Upper lobe of right lung (tissue), 1 donor: ENCODE measurements around the gene PKIB. TPM values are rescaled to one million over a fixed set of nuclear protein-coding genes. Genes with fewer than 3 reads are reported as not detected.

ENCODE experiments used
- ATAC-seq: fragments of 200-7000 bp; cut with Tn5 transposase; one replicate; pipeline ENCODE4 v1.9.1; 2020; ENCODE audit warnings: mild to moderate bottlenecking, moderate library complexity
- DNase-seq: peaks from one replicate; pipeline ENCODE4 v3.0.0-alpha.2; 2020
- H3K27ac ChIP-seq: fragments of 200-600 bp; one replicate; pipeline ENCODE4 v1.8.0; 2022
- H3K27me3 ChIP-seq: fragments of 200-600 bp; one replicate; pipeline ENCODE4 v1.8.0; 2022; ENCODE audit warnings: mild to moderate bottlenecking
- H3K36me3 ChIP-seq: fragments of 200-600 bp; one replicate; pipeline ENCODE4 v1.8.0; 2022
- H3K4me1 ChIP-seq: fragments of 200-600 bp; one replicate; pipeline ENCODE4 v1.8.0; 2022
- H3K4me3 ChIP-seq: fragments of 200-600 bp; one replicate; pipeline ENCODE4 v1.8.0; 2022; ENCODE audit warnings: mild to moderate bottlenecking
- H3K9me3 ChIP-seq: fragments of 200-600 bp; one replicate; pipeline ENCODE4 v1.8.0; 2022
- intact Hi-C: fragments of 100-400 bp; cut with DNase I; formaldehyde crosslinking; loops from one replicate; pipeline ENCODE4 v1.11.0; 2022
- long read RNA-seq: library from polyadenylated mRNA; unstranded; transcript quantifications from one replicate; pipeline ENCODE4 v2.0.0, GENCODE V29; 2021
- total RNA-seq: library from RNA; stranded (reverse); fragmentation: NEBNext Ultra II Directional; extraction: Animal tissue kit (Norgen Biotek cat#: 25700); gene quantifications from one replicate; pipeline ENCODE4 v1.2.1, GENCODE V29; 2021
- TF ChIP-seq, protein P1 (sequence below): fragments of 200-600 bp; IDR thresholded peaks from one replicate; pipeline ENCODE4 v1.8.0; 2022; ENCODE audit warnings: antibody characterized with exemption
- donor health status: DM: no; HTN: yes; CAD: no; lungs with severe emphysema.

The PKIB gene, protein sequence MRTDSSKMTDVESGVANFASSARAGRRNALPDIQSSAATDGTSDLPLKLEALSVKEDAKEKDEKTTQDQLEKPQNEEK
- 2.1 TPM for total RNA-seq
- long read RNA-seq, partial matches to known transcripts = 0 of 2 reads
- long read RNA-seq, other reads (novel, unspliced or antisense) = 0 of 2 reads

DNA sequence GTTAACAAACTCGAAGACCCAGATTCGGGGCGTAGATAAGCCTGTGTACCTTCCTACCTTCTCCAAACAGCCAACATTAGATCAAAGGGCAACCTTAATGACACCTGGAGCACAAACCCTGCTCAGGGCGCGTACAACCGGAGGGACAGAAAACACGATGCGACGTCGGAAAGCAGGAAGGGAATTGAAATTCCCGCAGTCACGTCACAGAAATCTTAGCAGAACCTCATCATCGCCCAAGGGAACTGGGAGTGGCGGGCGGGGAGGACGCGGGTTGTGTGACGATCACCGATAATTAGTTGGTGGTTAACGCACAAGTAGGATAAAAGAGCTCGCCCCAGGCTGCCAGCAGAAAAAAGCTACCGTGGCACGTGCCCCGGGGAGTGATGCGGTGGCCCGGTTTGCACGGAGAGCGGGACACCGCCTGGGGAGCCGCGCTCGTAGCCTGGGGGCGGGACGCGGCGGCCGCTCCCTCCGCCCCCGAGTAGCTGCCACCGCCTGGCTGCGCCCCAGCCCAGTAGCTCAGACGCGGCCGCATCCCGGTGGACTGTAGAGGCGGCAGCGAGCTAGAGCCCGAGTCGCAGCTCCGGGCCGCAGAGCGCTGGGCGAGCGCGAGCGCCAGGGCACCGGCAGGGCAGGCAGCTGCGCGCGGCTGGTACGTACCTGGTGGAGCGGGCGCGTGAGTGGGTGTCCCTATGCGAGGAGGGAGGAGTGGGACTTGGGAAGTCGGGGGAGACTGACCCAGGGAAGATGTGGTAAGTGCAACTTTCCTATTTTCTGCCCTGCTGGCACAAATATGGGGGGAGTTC lies at the start of gene PKIB:
Gene PKIB, plus strand, starts transcription at position 525 of the 809 bp plus-strand sequence. CDS start 107,390 bp downstream, outside the sequence.
- intact Hi-C loops = no loop called here
- Histone ChIP-seq H3K36me3 (no peaks in the 10 kb centered on the region), H3K4me1 (peaks cover 9% of the 10 kb centered on the region), H3K4me3 (peak within 1 kb of the TSS; percentile 55), H3K27me3 (peaks cover 31% of the 10 kb centered on the region), H3K9me3 (no peaks in the 10 kb centered on the region), H3K27ac (no peak within 1 kb of the TSS)
- DNase-seq (peak; percentile 89), ATAC-seq (peak; percentile 98)
- TF ChIP-seq, protein P1, sequence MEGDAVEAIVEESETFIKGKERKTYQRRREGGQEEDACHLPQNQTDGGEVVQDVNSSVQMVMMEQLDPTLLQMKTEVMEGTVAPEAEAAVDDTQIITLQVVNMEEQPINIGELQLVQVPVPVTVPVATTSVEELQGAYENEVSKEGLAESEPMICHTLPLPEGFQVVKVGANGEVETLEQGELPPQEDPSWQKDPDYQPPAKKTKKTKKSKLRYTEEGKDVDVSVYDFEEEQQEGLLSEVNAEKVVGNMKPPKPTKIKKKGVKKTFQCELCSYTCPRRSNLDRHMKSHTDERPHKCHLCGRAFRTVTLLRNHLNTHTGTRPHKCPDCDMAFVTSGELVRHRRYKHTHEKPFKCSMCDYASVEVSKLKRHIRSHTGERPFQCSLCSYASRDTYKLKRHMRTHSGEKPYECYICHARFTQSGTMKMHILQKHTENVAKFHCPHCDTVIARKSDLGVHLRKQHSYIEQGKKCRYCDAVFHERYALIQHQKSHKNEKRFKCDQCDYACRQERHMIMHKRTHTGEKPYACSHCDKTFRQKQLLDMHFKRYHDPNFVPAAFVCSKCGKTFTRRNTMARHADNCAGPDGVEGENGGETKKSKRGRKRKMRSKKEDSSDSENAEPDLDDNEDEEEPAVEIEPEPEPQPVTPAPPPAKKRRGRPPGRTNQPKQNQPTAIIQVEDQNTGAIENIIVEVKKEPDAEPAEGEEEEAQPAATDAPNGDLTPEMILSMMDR = peak; percentile 38

DNA sequence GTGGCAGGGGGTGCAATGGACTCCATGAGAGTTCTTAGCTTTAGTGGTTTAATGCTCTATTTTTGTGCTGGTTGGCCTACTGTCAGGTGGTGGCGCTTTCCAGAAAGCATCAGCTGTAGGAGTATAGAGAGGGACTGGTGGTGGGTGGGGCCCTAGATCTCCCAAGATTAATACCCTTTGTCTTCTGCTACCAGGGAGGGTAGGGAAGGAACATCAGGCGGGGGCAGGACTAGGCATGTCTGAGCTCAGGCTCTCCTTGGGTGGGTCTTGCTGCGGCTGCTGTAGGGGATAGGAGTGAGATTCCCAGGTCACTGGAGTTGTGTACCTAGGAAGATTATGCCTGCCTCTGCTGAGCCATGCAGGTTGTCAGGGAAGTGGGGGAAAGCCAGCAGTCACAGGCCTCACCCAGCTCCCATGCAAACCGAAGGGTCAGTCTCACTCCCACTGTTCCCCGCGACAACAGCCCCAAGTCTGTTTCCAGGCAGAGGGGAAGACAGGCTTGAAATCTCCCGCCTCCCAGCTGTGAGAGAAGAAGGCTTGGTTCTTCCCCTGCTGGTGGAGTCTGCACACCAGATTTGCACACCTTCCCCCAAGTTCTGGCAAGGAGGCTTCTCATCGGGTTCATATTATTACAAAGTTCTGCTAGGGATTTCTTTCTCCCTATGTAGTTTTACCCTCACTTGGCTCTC lies 46.7 kb upstream of the PKIB start:
- Histone ChIP-seq H3K9me3 (no peaks in the 10 kb centered on the region), H3K4me3 (no peak overlapping the region), H3K36me3 (no peaks in the 10 kb centered on the region), H3K4me1 (no peaks in the 10 kb centered on the region), H3K27me3 (no peaks in the 10 kb centered on the region), H3K27ac (no peak overlapping the region)
- DNase-seq (no peak), ATAC-seq (no peak)
- TF ChIP-seq, protein P1 = no peak
- intact Hi-C loops = no loop called here

DNA sequence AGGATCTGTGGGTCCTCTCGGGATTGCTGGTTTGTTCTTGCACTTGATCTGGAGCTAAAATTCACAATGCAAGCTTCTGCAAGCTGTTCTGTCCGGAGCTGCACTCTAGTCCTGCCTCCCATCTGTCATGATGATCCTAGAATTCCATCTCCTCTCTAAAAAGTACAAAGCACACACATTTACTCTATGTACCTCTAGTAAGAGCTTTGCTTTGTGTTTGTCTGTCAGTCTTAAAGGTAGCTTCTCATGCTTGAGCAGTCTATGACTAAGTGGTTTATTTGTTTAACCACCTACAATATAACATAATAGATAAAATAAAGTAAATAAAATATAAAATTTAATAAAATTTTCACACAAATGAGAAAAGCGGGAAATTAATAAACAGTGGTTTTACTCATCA lies 46.0 kb upstream of the PKIB start:
- H3K27me3 ChIP-seq = no peaks in the 10 kb centered on the region
- no peak for ATAC-seq
- no peaks in the 10 kb centered on the region for H3K9me3 ChIP-seq
- TF ChIP-seq, protein P1 = no peak
- H3K4me3 ChIP-seq = no peak overlapping the region
- no peak for DNase-seq
- no peaks in the 10 kb centered on the region for H3K36me3 ChIP-seq
- intact Hi-C loops = no loop called here
- H3K4me1 ChIP-seq = no peaks in the 10 kb centered on the region
- no peak overlapping the region for H3K27ac ChIP-seq

DNA sequence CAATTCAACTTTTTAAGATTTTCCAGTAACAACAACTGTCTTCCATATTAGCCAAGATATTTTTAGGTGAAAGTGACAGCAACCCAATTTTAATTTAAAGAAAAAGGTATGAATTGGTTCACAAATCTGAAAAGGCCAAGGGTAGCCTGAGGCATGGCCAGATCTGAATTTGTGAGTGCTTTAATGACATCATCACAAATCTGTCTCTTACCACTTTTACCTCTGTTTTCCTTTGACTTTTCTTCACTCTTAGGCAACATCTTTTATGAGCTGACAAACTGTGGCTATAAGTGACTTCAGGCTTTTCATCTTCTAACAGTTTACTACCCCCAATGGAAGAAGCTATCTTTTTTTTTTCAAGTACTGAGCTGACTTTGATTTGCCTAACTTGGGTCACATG lies 44.5 kb upstream of the PKIB start:
- H3K36me3 ChIP-seq = no peaks in the 10 kb centered on the region
- H3K27me3 ChIP-seq = no peaks in the 10 kb centered on the region
- no peaks in the 10 kb centered on the region for H3K4me1 ChIP-seq
- no peak overlapping the region for H3K4me3 ChIP-seq
- no peak for DNase-seq
- intact Hi-C loops = no loop called here
- no peaks in the 10 kb centered on the region for H3K9me3 ChIP-seq
- no peak for ATAC-seq
- no peak overlapping the region for H3K27ac ChIP-seq
- TF ChIP-seq, protein P1 = no peak

DNA sequence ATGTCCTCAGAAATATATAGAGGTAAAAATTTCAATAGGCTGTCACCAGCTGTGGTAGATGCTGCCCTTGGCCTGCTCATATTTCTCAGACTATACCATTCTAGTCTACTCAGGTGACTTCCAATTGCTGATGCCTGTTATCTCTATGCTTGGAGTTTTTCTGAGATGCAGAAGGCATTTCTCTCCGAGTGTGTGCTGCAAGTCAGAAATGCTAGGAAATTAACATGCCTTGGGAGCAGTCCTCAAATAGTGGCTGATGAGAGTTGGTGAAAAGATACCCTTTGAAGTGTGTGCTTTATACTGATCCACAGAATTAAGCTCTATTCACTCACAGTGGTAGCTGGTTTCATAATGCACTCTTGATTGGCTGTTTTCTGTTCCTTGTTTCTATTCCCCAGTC lies 43.2 kb upstream of the PKIB start:
- TF ChIP-seq, protein P1 = no peak
- Histone ChIP-seq H3K36me3 (no peaks in the 10 kb centered on the region), H3K27me3 (no peaks in the 10 kb centered on the region), H3K4me3 (no peak overlapping the region), H3K9me3 (no peaks in the 10 kb centered on the region), H3K27ac (no peak overlapping the region), H3K4me1 (no peaks in the 10 kb centered on the region)
- intact Hi-C loops = no loop called here
- DNase-seq = no peak
- ATAC-seq = no peak
